ENCODE data around the gene BAK1.

BAK1 gene

DNA sequence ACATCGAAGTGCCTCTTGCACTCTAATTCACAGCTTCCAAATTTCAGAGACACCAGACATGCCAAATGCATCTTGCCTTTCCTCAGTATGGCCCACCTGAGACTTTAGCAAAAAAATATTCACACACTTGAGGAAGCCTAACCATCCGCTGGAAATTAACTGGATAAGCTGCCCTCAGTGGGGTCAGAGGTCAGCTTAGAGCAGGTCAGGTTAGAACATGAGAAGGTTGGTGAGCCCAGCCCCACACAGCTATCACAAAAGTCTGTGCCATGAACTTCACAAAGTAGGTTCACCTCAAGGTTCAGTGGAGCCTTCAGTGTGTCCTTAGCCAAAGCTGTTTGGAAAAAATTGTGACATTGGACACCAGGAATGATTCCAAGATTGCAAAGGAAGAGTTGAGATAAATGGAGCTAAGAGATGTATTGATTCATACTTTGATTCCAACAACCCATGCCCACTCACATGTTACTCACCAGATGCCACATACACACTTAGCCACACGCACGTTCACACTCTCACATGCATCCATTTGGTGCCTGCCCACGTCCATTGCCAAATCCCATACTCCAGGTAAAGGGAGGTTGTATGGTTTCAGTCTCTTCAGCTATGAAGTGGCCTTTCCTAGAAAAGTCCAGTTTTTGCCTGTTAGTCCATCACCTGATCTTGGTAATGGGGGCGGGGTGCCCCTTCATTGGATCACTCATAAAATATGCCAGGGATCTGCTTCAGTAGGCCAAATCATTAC lies 11.1 kb downstream of the BAK1 start:
- H3K4me1 ChIP-seq (ENCODE audit: control insufficient read depth in 2 of 2, insufficient read depth in 1 of 2, low read depth in 1 of 2, low read length in 2 of 2), result peaks cover 4 to 6% of the 10 kb centered on the region in 2 donors
- no peak overlapping the region for H2BK12ac ChIP-seq (ENCODE audit: low read length)
- H2BK5ac ChIP-seq (ENCODE audit: low read length), result no peak overlapping the region
- no peak overlapping the region for H3K14ac ChIP-seq (ENCODE audit: low read length)
- no peak for DNase-seq (ENCODE audit: low spot score)
- no peak overlapping the region for H2BK15ac ChIP-seq (ENCODE audit: low read length)
- H3K18ac ChIP-seq (ENCODE audit: low read length), result no peak overlapping the region
- peaks cover 0 to 12% of the 10 kb centered on the region in 2 donors for H3K36me3 ChIP-seq (replicated peaks in 1 of 2; ENCODE audit: control insufficient read depth in 2 of 2, insufficient read depth in 2 of 2, low read length in 2 of 2)
- no peaks in the 10 kb centered on the region for H3K79me1 ChIP-seq (ENCODE audit: low read depth, low read length)
- H4K8ac ChIP-seq (ENCODE audit: low read depth, low read length), result no peak overlapping the region
- H4K91ac ChIP-seq (ENCODE audit: low read depth, low read length, poor library complexity), result no peak overlapping the region
- H2AFZ ChIP-seq (ENCODE audit: low read length), result no peak overlapping the region
- H2BK120ac ChIP-seq (ENCODE audit: low read depth, low read length), result no peak overlapping the region
- no peak overlapping the region for H3K4ac ChIP-seq (ENCODE audit: low read length)
- peaks cover 0 to 4% of the 10 kb centered on the region in 2 donors for H3K9me3 ChIP-seq (replicated peaks in 1 of 2; ENCODE audit: control insufficient read depth in 2 of 2, insufficient read depth in 1 of 2, low read depth in 1 of 2, low read length in 2 of 2)
- no peak overlapping the region for H3K4me2 ChIP-seq (ENCODE audit: insufficient read depth, low read length, poor library complexity, severe bottlenecking)
- no peak overlapping the region for H3K4me3 ChIP-seq (ENCODE audit: low read length in 2 of 2)
- no peak overlapping the region for H3K27ac ChIP-seq (replicated peaks; ENCODE audit: low read length)
- WGBS, 2 donors (ENCODE audit: extremely low coverage in 2 of 2, insufficient read length in 2 of 2, insufficient replicate concordance in 1 of 2), result no CpG with 5 or more reads among the region's 6 CpGs
- H3K23ac ChIP-seq (ENCODE audit: low read depth, low read length, poor library complexity), result no peak overlapping the region
- H3K9ac ChIP-seq (ENCODE audit: low read depth, low read length, poor library complexity), result peak overlapping the region; percentile 72
- no peaks in the 10 kb centered on the region for H3K27me3 ChIP-seq (ENCODE audit: control insufficient read depth in 3 of 3, insufficient read depth in 3 of 3, low read depth in 1 of 3, low read length in 3 of 3)
- no peak overlapping the region for H2AK5ac ChIP-seq (ENCODE audit: low read depth, low read length)

DNA sequence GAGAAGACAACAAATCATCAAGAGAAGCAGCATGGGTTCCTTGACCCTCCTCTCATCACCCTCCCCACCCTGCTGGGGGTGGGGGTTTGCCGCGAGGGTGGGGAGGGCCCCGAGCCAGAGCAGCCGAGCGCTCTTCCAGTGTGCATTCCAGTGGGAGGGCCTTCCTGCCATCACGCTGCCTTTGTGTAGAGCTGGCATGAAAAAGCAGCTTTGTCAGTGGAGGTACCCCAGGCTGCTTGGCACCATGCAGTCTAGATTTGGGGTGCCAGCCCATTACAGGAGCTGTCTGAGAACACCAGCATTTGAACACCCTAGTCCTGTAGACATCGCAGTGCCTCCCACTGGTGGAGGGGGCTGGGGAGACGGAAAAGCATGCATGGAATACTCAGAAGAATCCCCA lies 12.2 kb downstream of the BAK1 start:
- H3K36me3 ChIP-seq (replicated peaks in 1 of 2; ENCODE audit: control insufficient read depth in 2 of 2, insufficient read depth in 2 of 2, low read length in 2 of 2), result peaks cover 0 to 8% of the 10 kb centered on the region in 2 donors
- no peak overlapping the region for H3K23ac ChIP-seq (ENCODE audit: low read depth, low read length, poor library complexity)
- H4K8ac ChIP-seq (ENCODE audit: low read depth, low read length), result no peak overlapping the region
- H3K9ac ChIP-seq (ENCODE audit: low read depth, low read length, poor library complexity), result no peak overlapping the region
- H3K18ac ChIP-seq (ENCODE audit: low read length), result peak overlapping the region; percentile 28
- no peak overlapping the region for H2AFZ ChIP-seq (ENCODE audit: low read length)
- H3K27ac ChIP-seq (replicated peaks; ENCODE audit: low read length), result no peak overlapping the region
- H2BK120ac ChIP-seq (ENCODE audit: low read depth, low read length), result no peak overlapping the region
- H4K91ac ChIP-seq (ENCODE audit: low read depth, low read length, poor library complexity), result no peak overlapping the region
- no peak overlapping the region for H3K4me3 ChIP-seq (ENCODE audit: low read length in 2 of 2)
- H2BK5ac ChIP-seq (ENCODE audit: low read length), result peak overlapping the region; percentile 44
- peaks cover 4 to 6% of the 10 kb centered on the region in 2 donors for H3K4me1 ChIP-seq (ENCODE audit: control insufficient read depth in 2 of 2, insufficient read depth in 1 of 2, low read depth in 1 of 2, low read length in 2 of 2)
- peaks cover 0 to 4% of the 10 kb centered on the region in 2 donors for H3K9me3 ChIP-seq (replicated peaks in 1 of 2; ENCODE audit: control insufficient read depth in 2 of 2, insufficient read depth in 1 of 2, low read depth in 1 of 2, low read length in 2 of 2)
- H3K4ac ChIP-seq (ENCODE audit: low read length), result no peak overlapping the region
- no peak for DNase-seq (ENCODE audit: low spot score)
- H2BK12ac ChIP-seq (ENCODE audit: low read length), result no peak overlapping the region
- WGBS, 2 donors (ENCODE audit: extremely low coverage in 2 of 2, insufficient read length in 2 of 2, insufficient replicate concordance in 1 of 2), result no CpG with 5 or more reads among the region's 8 CpGs
- no peak overlapping the region for H3K14ac ChIP-seq (ENCODE audit: low read length)
- no peak overlapping the region for H2AK5ac ChIP-seq (ENCODE audit: low read depth, low read length)
- no peak overlapping the region for H2BK15ac ChIP-seq (ENCODE audit: low read length)
- H3K27me3 ChIP-seq (ENCODE audit: control insufficient read depth in 3 of 3, insufficient read depth in 3 of 3, low read depth in 1 of 3, low read length in 3 of 3), result no peaks in the 10 kb centered on the region
- no peak overlapping the region for H3K4me2 ChIP-seq (ENCODE audit: insufficient read depth, low read length, poor library complexity, severe bottlenecking)
- H3K79me1 ChIP-seq (ENCODE audit: low read depth, low read length), result no peaks in the 10 kb centered on the region

DNA sequence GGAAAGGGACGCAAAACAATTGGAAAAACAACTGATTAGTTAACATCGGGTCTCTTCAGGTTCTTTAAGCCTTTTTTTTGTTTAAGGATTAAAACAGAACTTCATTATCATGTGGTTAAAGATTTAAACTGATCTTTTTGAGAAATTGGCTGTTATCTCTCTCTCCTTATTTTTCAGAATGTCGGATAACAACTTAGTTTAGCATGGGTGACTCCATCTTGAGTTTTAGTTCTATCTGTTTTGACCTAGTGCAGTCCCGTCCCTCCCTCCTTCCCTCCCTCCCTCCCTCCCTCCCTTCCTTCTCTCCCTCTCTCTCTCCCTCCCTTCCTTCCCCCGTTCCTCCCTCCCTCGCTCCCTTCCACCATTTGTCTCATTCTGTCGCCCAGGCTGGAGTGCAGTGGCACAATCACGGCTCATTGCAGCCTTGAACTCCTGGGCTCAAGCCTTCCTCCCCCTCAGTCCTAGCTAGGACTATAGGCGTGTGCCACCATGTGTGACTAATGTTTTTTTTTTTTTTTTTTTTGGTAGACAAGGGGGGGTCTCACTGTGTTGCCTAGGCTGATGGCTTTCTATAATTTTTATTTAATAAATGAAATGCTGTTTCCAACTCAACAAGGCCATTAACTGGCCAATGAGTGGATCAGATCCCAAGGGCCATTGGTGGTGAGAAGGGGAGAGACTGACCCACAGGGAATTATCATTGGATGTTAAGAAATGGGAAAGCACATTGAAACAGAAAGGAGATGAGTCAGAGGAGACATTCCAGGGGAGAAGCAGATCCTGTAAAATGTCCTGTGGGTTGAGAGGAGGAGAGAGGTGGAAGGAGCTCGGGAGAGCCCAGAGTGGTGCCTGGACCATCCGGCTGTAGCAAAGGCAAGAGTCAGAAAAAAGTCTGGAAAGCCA lies 13.6 kb downstream of the BAK1 start:
- Histone ChIP-seq H3K36me3 (replicated peaks in 1 of 2; ENCODE audit: control insufficient read depth in 2 of 2, insufficient read depth in 2 of 2, low read length in 2 of 2) (no peaks in the 10 kb centered on the region), H3K4me1 (ENCODE audit: control insufficient read depth in 2 of 2, insufficient read depth in 1 of 2, low read depth in 1 of 2, low read length in 2 of 2) (peaks cover 1 to 4% of the 10 kb centered on the region in 2 donors), H2AK5ac (ENCODE audit: low read depth, low read length) (no peak overlapping the region), H3K23ac (ENCODE audit: low read depth, low read length, poor library complexity) (no peak overlapping the region), H3K4me2 (ENCODE audit: insufficient read depth, low read length, poor library complexity, severe bottlenecking) (no peak overlapping the region), H3K79me1 (ENCODE audit: low read depth, low read length) (no peaks in the 10 kb centered on the region), H3K18ac (ENCODE audit: low read length) (no peak overlapping the region), H2BK15ac (ENCODE audit: low read length) (no peak overlapping the region), H3K14ac (ENCODE audit: low read length) (no peak overlapping the region), H4K8ac (ENCODE audit: low read depth, low read length) (no peak overlapping the region), H3K27ac (replicated peaks; ENCODE audit: low read length) (no peak overlapping the region), H3K4ac (ENCODE audit: low read length) (no peak overlapping the region), H3K27me3 (ENCODE audit: control insufficient read depth in 3 of 3, insufficient read depth in 3 of 3, low read depth in 1 of 3, low read length in 3 of 3) (no peaks in the 10 kb centered on the region), H3K9me3 (replicated peaks in 1 of 2; ENCODE audit: control insufficient read depth in 2 of 2, insufficient read depth in 1 of 2, low read depth in 1 of 2, low read length in 2 of 2) (peaks cover 0 to 4% of the 10 kb centered on the region in 2 donors), H3K4me3 (ENCODE audit: low read length in 2 of 2) (no peak overlapping the region), H4K91ac (ENCODE audit: low read depth, low read length, poor library complexity) (no peak overlapping the region), H2BK120ac (ENCODE audit: low read depth, low read length) (no peak overlapping the region), H2AFZ (ENCODE audit: low read length) (no peak overlapping the region), H2BK5ac (ENCODE audit: low read length) (no peak overlapping the region), H2BK12ac (ENCODE audit: low read length) (no peak overlapping the region), H3K9ac (ENCODE audit: low read depth, low read length, poor library complexity) (no peak overlapping the region)
- no CpG with 5 or more reads among the region's 11 CpGs for WGBS, 2 donors (ENCODE audit: extremely low coverage in 2 of 2, insufficient read length in 2 of 2, insufficient replicate concordance in 1 of 2)
- no peak for DNase-seq (ENCODE audit: low spot score)

DNA sequence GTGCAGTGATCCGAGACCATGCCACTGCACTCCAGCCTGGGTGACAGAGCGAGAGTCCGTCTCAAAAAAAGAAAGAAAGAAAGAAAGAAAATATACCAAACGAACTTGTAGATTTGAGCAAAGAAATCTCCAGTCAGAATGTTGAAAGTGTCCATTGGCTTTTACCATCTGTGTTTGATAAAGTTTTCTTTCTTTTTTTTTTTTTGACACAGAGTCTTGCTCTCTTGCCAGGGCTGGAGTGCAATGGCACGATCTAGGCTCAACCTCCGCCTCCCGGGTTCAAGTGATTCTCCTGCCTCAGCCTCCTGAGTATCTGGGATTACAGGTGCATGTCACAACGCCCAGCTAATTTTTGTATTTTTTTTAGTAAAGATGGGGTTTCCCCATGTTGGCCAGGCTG lies 21.3 kb downstream of the BAK1 start:
- H2BK15ac ChIP-seq (ENCODE audit: low read length), result no peak overlapping the region

More for the DNA sequence above, 21.3 kb downstream of the BAK1 start:
- H3K23ac ChIP-seq (ENCODE audit: low read depth, low read length, poor library complexity), result no peak overlapping the region
- no peak overlapping the region for H3K18ac ChIP-seq (ENCODE audit: low read length)
- no peak overlapping the region for H2BK120ac ChIP-seq (ENCODE audit: low read depth, low read length)
- no peak overlapping the region for H3K4me2 ChIP-seq (ENCODE audit: insufficient read depth, low read length, poor library complexity, severe bottlenecking)
- H3K9ac ChIP-seq (ENCODE audit: low read depth, low read length, poor library complexity), result no peak overlapping the region
- no peak overlapping the region for H4K91ac ChIP-seq (ENCODE audit: low read depth, low read length, poor library complexity)
- H2BK12ac ChIP-seq (ENCODE audit: low read length), result no peak overlapping the region
- H4K8ac ChIP-seq (ENCODE audit: low read depth, low read length), result no peak overlapping the region
- no peak overlapping the region for H3K4me3 ChIP-seq (ENCODE audit: low read length in 2 of 2)
- no CpG with 5 or more reads among the region's 8 CpGs for WGBS, 2 donors (ENCODE audit: extremely low coverage in 2 of 2, insufficient read length in 2 of 2, insufficient replicate concordance in 1 of 2)
- H3K4me1 ChIP-seq (ENCODE audit: control insufficient read depth in 2 of 2, insufficient read depth in 1 of 2, low read depth in 1 of 2, low read length in 2 of 2), result no peaks in the 10 kb centered on the region
- DNase-seq (ENCODE audit: low spot score), result no peak
- no peaks in the 10 kb centered on the region for H3K79me1 ChIP-seq (ENCODE audit: low read depth, low read length)
- H3K27me3 ChIP-seq (ENCODE audit: control insufficient read depth in 3 of 3, insufficient read depth in 3 of 3, low read depth in 1 of 3, low read length in 3 of 3), result no peaks in the 10 kb centered on the region
- no peak overlapping the region for H2BK5ac ChIP-seq (ENCODE audit: low read length)
- H3K4ac ChIP-seq (ENCODE audit: low read length), result no peak overlapping the region
- no peak overlapping the region for H3K14ac ChIP-seq (ENCODE audit: low read length)
- H2AFZ ChIP-seq (ENCODE audit: low read length), result no peak overlapping the region
- peaks cover 2 to 3% of the 10 kb centered on the region in 2 donors for H3K9me3 ChIP-seq (replicated peaks in 1 of 2; ENCODE audit: control insufficient read depth in 2 of 2, insufficient read depth in 1 of 2, low read depth in 1 of 2, low read length in 2 of 2)
- H2AK5ac ChIP-seq (ENCODE audit: low read depth, low read length), result no peak overlapping the region
- H3K27ac ChIP-seq (replicated peaks; ENCODE audit: low read length), result no peak overlapping the region
- no peaks in the 10 kb centered on the region for H3K36me3 ChIP-seq (replicated peaks in 1 of 2; ENCODE audit: control insufficient read depth in 2 of 2, insufficient read depth in 2 of 2, low read length in 2 of 2)
